ENCODE measurements around the gene ABCG8.

DNA sequence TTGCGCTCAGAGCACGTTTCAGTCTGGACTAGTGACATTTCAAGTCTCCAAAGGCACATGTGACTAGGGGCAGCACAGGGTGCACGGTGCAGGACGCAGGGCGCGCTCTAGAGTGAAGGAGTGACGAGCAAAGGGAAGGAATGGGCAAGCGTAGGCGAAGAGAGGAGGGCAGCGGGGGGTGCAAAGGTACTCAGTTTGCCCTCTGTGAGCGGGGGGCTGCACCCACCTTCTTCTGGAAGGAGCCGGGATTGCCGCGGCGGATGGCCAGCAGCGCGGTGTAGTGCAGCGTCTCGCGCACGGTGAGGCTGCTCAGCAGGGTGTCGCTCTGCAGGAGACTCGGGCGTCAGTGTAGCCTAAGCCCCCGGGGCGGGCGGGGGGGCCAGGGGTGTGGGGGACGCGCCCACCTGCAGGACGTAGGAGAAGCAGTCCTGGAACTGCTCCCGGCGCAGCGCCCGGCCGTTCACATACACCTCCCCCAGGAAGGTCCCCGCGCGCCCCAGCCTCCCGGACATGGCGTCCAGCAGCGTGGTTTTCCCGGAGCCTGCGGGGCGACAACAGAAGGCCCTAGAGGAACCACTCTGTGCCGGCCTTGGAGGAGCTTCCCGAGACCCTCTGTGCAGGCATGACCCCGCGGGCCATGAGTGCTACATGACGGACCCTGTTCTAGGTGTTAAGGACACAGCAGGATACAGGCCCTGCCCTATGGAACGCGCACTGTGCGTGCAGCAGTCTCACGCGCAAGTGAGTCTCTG is 7.1 kb upstream of the ABCG8 start:
- TF ChIP-seq CTCF (IDR thresholded peaks at IDR 0.05): no peak
- TF ChIP-seq POLR2A (IDR thresholded peaks at IDR 0.05): no peak
